HEK293T (cell line): ENCODE data around the gene TXN2.

Experiments used
- ARNT ChIP-seq: fragments of 450-650 bp; IDR thresholded peaks from 2 replicates; pipeline ENCODE4 v1.6.1; 2017; ENCODE audit warnings: mild to moderate bottlenecking
- ELF4 ChIP-seq: fragments of 450-650 bp; IDR thresholded peaks from 2 replicates; pipeline ENCODE4 v1.6.1; 2017; ENCODE audit warnings: antibody characterized with exemption
- FOXK2 ChIP-seq: fragments of 450-650 bp; IDR thresholded peaks from 2 replicates; pipeline ENCODE4 v1.6.1; 2016; ENCODE audit warnings: mild to moderate bottlenecking
- SUZ12 ChIP-seq: fragments of 450-650 bp; IDR thresholded peaks from 2 replicates; pipeline ENCODE4 v1.6.1; 2016; ENCODE audit warnings: mild to moderate bottlenecking
- TARDBP ChIP-seq: fragments of 450-650 bp; IDR thresholded peaks from 2 replicates; pipeline ENCODE4 v1.6.1; 2016

DNA sequence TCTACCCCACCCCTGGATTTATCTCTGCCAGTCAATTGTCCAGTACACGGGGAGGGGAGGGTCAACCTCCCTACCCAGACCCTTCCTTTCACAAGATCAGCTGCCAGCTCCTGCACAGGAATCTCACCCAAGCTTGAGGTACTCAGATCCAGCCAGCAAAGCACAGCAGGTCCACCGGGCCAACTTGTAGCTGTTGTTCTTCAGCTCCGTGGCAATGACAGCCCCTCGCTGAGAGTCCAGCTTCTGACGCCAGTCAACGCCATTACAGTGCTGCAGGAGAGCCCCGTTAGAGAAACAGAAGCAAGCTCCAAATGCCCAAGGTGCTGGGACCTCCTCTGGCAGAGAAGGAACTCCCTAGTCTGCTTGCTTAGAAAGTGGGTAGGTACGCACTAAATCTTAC lies 30.9 kb upstream of the TXN2 start:
- TF ChIP-seq SUZ12 (no peak), ARNT (no peak), TARDBP (no peak), ELF4 (no peak), FOXK2 (no peak)
